H9 (cell line): Measurements from ENCODE around the gene TTBK1. TPM values are rescaled to one million over a fixed set of nuclear protein-coding genes. Genes with fewer than 3 reads are reported as not detected.

Source experiments
- DNase-seq: peaks from one replicate; pipeline ENCODE4 v3.0.0-alpha.2; 2017
- H2AFZ ChIP-seq: one replicate; pipeline ENCODE4 v1.6.1; 2013; ENCODE audit warnings: mild to moderate bottlenecking, low read length, control low read depth, moderate library complexity
- H2AK5ac ChIP-seq: 2 replicates; pipeline ENCODE4 v1.6.1; 2013; ENCODE audit warnings: low read length, control low read depth, mixed read lengths; ENCODE audit not compliant: insufficient read length
- H2BK120ac ChIP-seq: one replicate; pipeline ENCODE4 v1.6.1; 2013; ENCODE audit warnings: low read depth, mild to moderate bottlenecking, low read length, control low read depth, inconsistent platforms; ENCODE audit not compliant: poor library complexity, severe bottlenecking
- H2BK12ac ChIP-seq: 2 replicates; pipeline ENCODE4 v1.6.1; 2013; ENCODE audit warnings: low read length, control low read depth, mixed read lengths, low read depth; ENCODE audit not compliant: insufficient read length
- H2BK15ac ChIP-seq: 2 replicates; pipeline ENCODE4 v1.6.1; 2013; ENCODE audit warnings: low read depth, low read length, control low read depth
- H2BK20ac ChIP-seq: one replicate; pipeline ENCODE4 v1.6.1; 2013; ENCODE audit warnings: low read depth, mild to moderate bottlenecking, low read length, control low read depth, inconsistent platforms; ENCODE audit not compliant: poor library complexity, severe bottlenecking
- H2BK5ac ChIP-seq: 2 replicates; pipeline ENCODE4 v1.6.1; 2013; ENCODE audit warnings: low read length, control low read depth, mixed read lengths; ENCODE audit not compliant: insufficient read length
- H3K14ac ChIP-seq: 2 replicates; pipeline ENCODE4 v1.6.1; 2013; ENCODE audit warnings: low read length, control low read depth; ENCODE audit not compliant: insufficient read depth
- H3K18ac ChIP-seq: 2 replicates; pipeline ENCODE4 v1.6.1; 2013; ENCODE audit warnings: low read depth, mild to moderate bottlenecking, mixed read lengths, low read length, control low read depth; ENCODE audit not compliant: insufficient read length
- H3K23ac ChIP-seq: 2 replicates; pipeline ENCODE4 v1.6.1; 2013; ENCODE audit warnings: low read length, control low read depth, mixed read lengths, low read depth; ENCODE audit not compliant: insufficient read length
- H3K23me2 ChIP-seq: 2 replicates; pipeline ENCODE4 v1.6.1; 2013; ENCODE audit warnings: low read depth, mild to moderate bottlenecking, mixed read lengths, low read length, control low read depth; ENCODE audit not compliant: insufficient read length, poor library complexity, severe bottlenecking
- H3K27ac ChIP-seq: 2 replicates; pipeline ENCODE4 v1.5.1; 2013; ENCODE audit warnings: low read length, control low read depth, mixed read lengths, low read depth; ENCODE audit not compliant: insufficient read length
- H3K27me3 ChIP-seq: 2 replicates; pipeline ENCODE4 v1.6.1; 2013; ENCODE audit warnings: low read length, control low read depth, inconsistent platforms; ENCODE audit not compliant: insufficient read depth
- H3K4ac ChIP-seq: 2 replicates; pipeline ENCODE4 v1.6.1; 2013; ENCODE audit warnings: low read depth, mild to moderate bottlenecking, control low read depth, inconsistent platforms, low read length, moderate library complexity
- H3K4me1 ChIP-seq: 2 replicates; pipeline ENCODE4 v1.6.1; 2013; ENCODE audit warnings: low read length, control low read depth, inconsistent platforms; ENCODE audit not compliant: insufficient read depth
- H3K4me2 ChIP-seq: 2 replicates; pipeline ENCODE4 v1.6.1; 2013; ENCODE audit warnings: low read length, control low read depth, mixed read lengths; ENCODE audit not compliant: insufficient read length, insufficient read depth
- H3K56ac ChIP-seq: 2 replicates; pipeline ENCODE4 v1.6.1; 2013; ENCODE audit warnings: low read depth, mild to moderate bottlenecking, mixed read lengths, low read length, control low read depth; ENCODE audit not compliant: insufficient read length
- H3K79me1 ChIP-seq: 2 replicates; pipeline ENCODE4 v1.6.1; 2013; ENCODE audit warnings: low read depth, mild to moderate bottlenecking, moderate library complexity, low read length, control low read depth, inconsistent platforms; ENCODE audit not compliant: insufficient read depth, poor library complexity, severe bottlenecking
- H3K79me2 ChIP-seq: 2 replicates; pipeline ENCODE4 v1.6.1; 2013; ENCODE audit warnings: low read length, control low read depth, inconsistent platforms; ENCODE audit not compliant: insufficient read depth
- H3K9ac ChIP-seq: 2 replicates; pipeline ENCODE4 v1.6.1; 2013; ENCODE audit warnings: low read length, control low read depth, mixed read lengths; ENCODE audit not compliant: insufficient read length; ENCODE audit errors: extremely low read depth
- H3K9me3 ChIP-seq: one replicate; pipeline ENCODE4 v1.6.1; 2013; ENCODE audit warnings: low read depth, low read length, inconsistent platforms; ENCODE audit not compliant: control insufficient read depth
- H3T11ph ChIP-seq: one replicate; pipeline ENCODE4 v1.6.1; 2013; ENCODE audit warnings: mild to moderate bottlenecking, low read length, control low read depth, inconsistent platforms
- H4K20me1 ChIP-seq: one replicate; pipeline ENCODE4 v1.6.1; 2013; ENCODE audit not compliant: control insufficient read depth, insufficient read length, insufficient read depth
- H4K5ac ChIP-seq: 2 replicates; pipeline ENCODE4 v1.6.1; 2013; ENCODE audit warnings: low read depth, mild to moderate bottlenecking, mixed read lengths, low read length, control low read depth; ENCODE audit not compliant: insufficient read length
- H4K8ac ChIP-seq: replicated peaks from 2 replicates; pipeline ENCODE4 v1.6.1; 2013; ENCODE audit warnings: low read length, control low read depth, mixed read lengths, low read depth; ENCODE audit not compliant: insufficient read length
- H4K91ac ChIP-seq: 2 replicates; pipeline ENCODE4 v1.6.1; 2013; ENCODE audit warnings: low read depth, mild to moderate bottlenecking, moderate library complexity, mixed read lengths, low read length, control low read depth; ENCODE audit not compliant: insufficient read length
- H3K27ac Mint-ChIP-seq, 3 experiments: 2 replicates in 2 of 3; 3 replicates in 1 of 3; pipeline ENCODE4 v1.8.0; 2020 to 2021; ENCODE audit warnings: mixed read lengths in 3 of 3, mild to moderate bottlenecking in 1 of 3, moderate library complexity in 1 of 3
- H3K27me3 Mint-ChIP-seq: 2 replicates; pipeline ENCODE4 v1.8.0; 2021; ENCODE audit warnings: low read depth, mild to moderate bottlenecking, moderate library complexity, mixed read lengths
- H3K36me3 Mint-ChIP-seq, 3 experiments: 2 replicates in 2 of 3; 3 replicates in 1 of 3; pipeline ENCODE4 v1.8.0; 2020 to 2021; ENCODE audit warnings: low read depth in 3 of 3, mixed read lengths in 3 of 3; ENCODE audit not compliant: insufficient read depth in 1 of 3
- H3K4me1 Mint-ChIP-seq, 2 experiments: 2 replicates each; pipeline ENCODE4 v1.8.0; 2020; ENCODE audit warnings: mixed read lengths in 2 of 2
- H3K4me3 Mint-ChIP-seq, 2 experiments: 2 replicates in 1 of 2; 3 replicates in 1 of 2; pipeline ENCODE4 v1.8.0; 2020 to 2021; ENCODE audit warnings: mild to moderate bottlenecking in 2 of 2, mixed read lengths in 2 of 2, moderate library complexity in 1 of 2
- H3K9me3 Mint-ChIP-seq, 2 experiments: 2 replicates in 1 of 2; 3 replicates in 1 of 2; pipeline ENCODE4 v1.8.0; 2020; ENCODE audit warnings: mild to moderate bottlenecking in 2 of 2, mixed read lengths in 2 of 2, moderate library complexity in 1 of 2
- CTCF ChIP-seq: fragments of 200-600 bp; sonication (generic); conservative IDR thresholded peaks from 3 replicates; pipeline ENCODE4 v1.8.0; 2021; ENCODE audit warnings: antibody characterized with exemption, mild to moderate bottlenecking
- WGBS: extraction: QIAGEN DNeasy Blood & Tissue Kit; methylation state at CpG from one replicate; pipeline ENCODE4 v1.1.7; 2013; ENCODE audit warnings: missing lambda C conversion rate, low lambda C conversion rate, mixed read lengths; ENCODE audit not compliant: insufficient read length; ENCODE audit errors: extremely low coverage; 5-methylcytosine and 5-hydroxymethylcytosine counted together
- total RNA-seq: library from RNA; stranded (reverse); gene quantifications from 2 replicates; pipeline ENCODE4 v1.2.1, GENCODE V29; 2021

TTBK1 gene
- total RNA-seq, 1 experiment from 2014 or later: 1.6 TPM

GRCh38 chr6:43240950-43241349 lies 2.3 kb upstream of the TTBK1 start:
- Histone ChIP-seq H3T11ph (no peak overlapping the region), H4K91ac (no peak overlapping the region), H3K23me2 (no peaks in the 10 kb centered on the region), H3K9ac (no peak overlapping the region), H4K8ac (no peak overlapping the region), H3K18ac (no peak overlapping the region), H3K27ac (no peak overlapping the region), H2AFZ (no peak overlapping the region), H4K5ac (no peak overlapping the region), H2AK5ac (no peak overlapping the region), H2BK5ac (no peak overlapping the region), H2BK15ac (no peak overlapping the region), H3K14ac (no peak overlapping the region), H2BK120ac (no peak overlapping the region), H3K4me1 (no peaks in the 10 kb centered on the region), H4K20me1 (no peaks in the 10 kb centered on the region), H2BK12ac (no peak overlapping the region), H2BK20ac (no peak overlapping the region), H3K4me2 (no peak overlapping the region), H3K27me3 (peaks cover 25% of the 10 kb centered on the region; the same call in 1 of the 2 replicates), H3K79me2 (no peaks in the 10 kb centered on the region), H3K79me1 (no peaks in the 10 kb centered on the region), H3K9me3 (no peaks in the 10 kb centered on the region), H3K4ac (no peak overlapping the region), H3K56ac (no peak overlapping the region), H3K23ac (no peak overlapping the region)
- Mint-ChIP-seq H3K9me3 (peaks cover 2 to 4% of the 10 kb centered on the region in 2 experiments; a peak in 4 of 5 replicates), H3K27ac (no peak overlapping the region), H3K4me1 (peaks cover 0 to under 1% of the 10 kb centered on the region in 2 experiments; a peak in 2 of 4 replicates), H3K27me3 (peaks cover 23% of the 10 kb centered on the region), H3K36me3 (no peaks in the 10 kb centered on the region), H3K4me3 (no peak overlapping the region)
- no peak for TF ChIP-seq CTCF
- DNase-seq: no peak
- WGBS: no CpG with 5 or more reads among the region's 1 CpG
